ENCODE results near the gene RDH5. TPM values are rescaled to one million over a fixed set of nuclear protein-coding genes. Genes with fewer than 3 reads are reported as not detected.

Gene RDH5
- total RNA-seq, 1 donor from 2014 or later: 4.1 TPM

GRCh38 chr12:55733858-55734257, 13.7 kb downstream of the RDH5 start:
- no peak for DNase-seq (ENCODE audit: extremely low spot score, unreplicated experiment)
- no peak overlapping the region for H3K4me3 Mint-ChIP-seq (ENCODE audit: unreplicated experiment)
- no peaks in the 10 kb centered on the region for H3K9me3 Mint-ChIP-seq (ENCODE audit: unreplicated experiment)
- no peaks in the 10 kb centered on the region for H3K27me3 Mint-ChIP-seq (ENCODE audit: unreplicated experiment)
- no peak overlapping the region for H3K27ac Mint-ChIP-seq (ENCODE audit: unreplicated experiment)
- H3K36me3 Mint-ChIP-seq (ENCODE audit: unreplicated experiment): no peaks in the 10 kb centered on the region
- TF ChIP-seq, protein P1, sequence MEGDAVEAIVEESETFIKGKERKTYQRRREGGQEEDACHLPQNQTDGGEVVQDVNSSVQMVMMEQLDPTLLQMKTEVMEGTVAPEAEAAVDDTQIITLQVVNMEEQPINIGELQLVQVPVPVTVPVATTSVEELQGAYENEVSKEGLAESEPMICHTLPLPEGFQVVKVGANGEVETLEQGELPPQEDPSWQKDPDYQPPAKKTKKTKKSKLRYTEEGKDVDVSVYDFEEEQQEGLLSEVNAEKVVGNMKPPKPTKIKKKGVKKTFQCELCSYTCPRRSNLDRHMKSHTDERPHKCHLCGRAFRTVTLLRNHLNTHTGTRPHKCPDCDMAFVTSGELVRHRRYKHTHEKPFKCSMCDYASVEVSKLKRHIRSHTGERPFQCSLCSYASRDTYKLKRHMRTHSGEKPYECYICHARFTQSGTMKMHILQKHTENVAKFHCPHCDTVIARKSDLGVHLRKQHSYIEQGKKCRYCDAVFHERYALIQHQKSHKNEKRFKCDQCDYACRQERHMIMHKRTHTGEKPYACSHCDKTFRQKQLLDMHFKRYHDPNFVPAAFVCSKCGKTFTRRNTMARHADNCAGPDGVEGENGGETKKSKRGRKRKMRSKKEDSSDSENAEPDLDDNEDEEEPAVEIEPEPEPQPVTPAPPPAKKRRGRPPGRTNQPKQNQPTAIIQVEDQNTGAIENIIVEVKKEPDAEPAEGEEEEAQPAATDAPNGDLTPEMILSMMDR (IDR thresholded peaks at IDR 0.05): no peak
- H3K4me1 Mint-ChIP-seq (ENCODE audit: unreplicated experiment): peaks cover 31% of the 10 kb centered on the region

GRCh38 chr12:55734595-55734994, 14.4 kb downstream of the RDH5 start:
- peaks cover 31% of the 10 kb centered on the region for H3K4me1 Mint-ChIP-seq (ENCODE audit: unreplicated experiment)
- TF ChIP-seq, protein P1 (IDR thresholded peaks at IDR 0.05): no peak
- no peaks in the 10 kb centered on the region for H3K36me3 Mint-ChIP-seq (ENCODE audit: unreplicated experiment)
- H3K27me3 Mint-ChIP-seq (ENCODE audit: unreplicated experiment): no peaks in the 10 kb centered on the region
- DNase-seq (ENCODE audit: extremely low spot score, unreplicated experiment): no peak
- H3K27ac Mint-ChIP-seq (ENCODE audit: unreplicated experiment): no peak overlapping the region
- H3K4me3 Mint-ChIP-seq (ENCODE audit: unreplicated experiment): no peak overlapping the region
- no peaks in the 10 kb centered on the region for H3K9me3 Mint-ChIP-seq (ENCODE audit: unreplicated experiment)

GRCh38 chr12:55736076-55736475, 15.9 kb downstream of the RDH5 start:
- Mint-ChIP-seq H3K27me3 (ENCODE audit: unreplicated experiment) (no peaks in the 10 kb centered on the region), H3K27ac (ENCODE audit: unreplicated experiment) (peak overlapping the region; percentile 28), H3K36me3 (ENCODE audit: unreplicated experiment) (no peaks in the 10 kb centered on the region), H3K9me3 (ENCODE audit: unreplicated experiment) (no peaks in the 10 kb centered on the region), H3K4me3 (ENCODE audit: unreplicated experiment) (no peak overlapping the region), H3K4me1 (ENCODE audit: unreplicated experiment) (peaks cover 17% of the 10 kb centered on the region)
- TF ChIP-seq, protein P1 (IDR thresholded peaks at IDR 0.05): no peak
- DNase-seq (ENCODE audit: extremely low spot score, unreplicated experiment): no peak

- DNase-seq (ENCODE audit: extremely low spot score, unreplicated experiment): no peak
- peak overlapping the region; percentile 92 for H3K27ac Mint-ChIP-seq (ENCODE audit: unreplicated experiment)
Observed at GRCh38 chr12:55736780-55737580, 16.8 kb downstream of the RDH5 start.

GRCh38 chr12:55737581-55738122, 17.5 kb downstream of the RDH5 start:
- Mint-ChIP-seq H3K9me3 (ENCODE audit: unreplicated experiment) (no peaks in the 10 kb centered on the region), H3K4me3 (ENCODE audit: unreplicated experiment) (peak overlapping the region; percentile 82), H3K27me3 (ENCODE audit: unreplicated experiment) (no peaks in the 10 kb centered on the region), H3K27ac (ENCODE audit: unreplicated experiment) (peak overlapping the region; percentile 92), H3K36me3 (ENCODE audit: unreplicated experiment) (no peaks in the 10 kb centered on the region), H3K4me1 (ENCODE audit: unreplicated experiment) (peaks cover 20% of the 10 kb centered on the region)
- no peak for DNase-seq (ENCODE audit: extremely low spot score, unreplicated experiment)
- TF ChIP-seq, protein P1 (IDR thresholded peaks at IDR 0.05): no peak

More at GRCh38 chr12:55736780-55737580, 16.8 kb downstream of the RDH5 start:
- Mint-ChIP-seq H3K9me3 (ENCODE audit: unreplicated experiment) (no peaks in the 10 kb centered on the region), H3K27me3 (ENCODE audit: unreplicated experiment) (no peaks in the 10 kb centered on the region), H3K36me3 (ENCODE audit: unreplicated experiment) (no peaks in the 10 kb centered on the region), H3K4me1 (ENCODE audit: unreplicated experiment) (peaks cover 17% of the 10 kb centered on the region), H3K4me3 (ENCODE audit: unreplicated experiment) (peak overlapping the region; percentile 58)
- TF ChIP-seq, protein P1 (IDR thresholded peaks at IDR 0.05): peak; percentile 66
